ENCODE data around the gene HTR3D. TPM values are rescaled to one million over a fixed set of nuclear protein-coding genes. Genes with fewer than 3 reads are reported as not detected.

Gene HTR3D
- total and polyA plus RNA-seq, 9 of the 15 experiments (the other 6 are each of a cell fraction or from before 2014, with no cell fraction given) = not detected

GRCh38 chr3:184016811-184017671 is 14.5 kb upstream of the HTR3D start:
- Histone ChIP-seq H3K4me1 (replicated peaks in 1 of 2; ENCODE audit: control insufficient read depth in 2 of 2, insufficient read depth in 2 of 2, low read length in 2 of 2) (peaks cover 20 to 25% of the 10 kb centered on the region in 2 experiments; a peak in 4 of 5 replicates), H3K79me2 (ENCODE audit: control insufficient read depth, insufficient read depth, low read length) (peaks cover 52% of the 10 kb centered on the region), H3K9me3 (replicated peaks; ENCODE audit: control insufficient read depth, insufficient read depth, low read depth, low read length) (no peaks in the 10 kb centered on the region), H3K27me3 (ENCODE audit: control insufficient read depth in 2 of 2, insufficient read depth in 2 of 2, low read length in 2 of 2) (no peaks in the 10 kb centered on the region), H3K9me1 (ENCODE audit: control insufficient read depth, insufficient read depth, low read length) (no peaks in the 10 kb centered on the region), H3K4me3 (peak overlapping the region; percentile 89), H4K20me1 (replicated peaks; ENCODE audit: control insufficient read depth, insufficient read depth, low read length) (no peaks in the 10 kb centered on the region), H2AFZ (ENCODE audit: low read depth, low read length) (peak overlapping the region; percentile 96), H3K4me2 (ENCODE audit: insufficient read depth, low read length) (peak overlapping the region; percentile 89), H3K36me3 (ENCODE audit: control insufficient read depth, insufficient read depth, low read length) (peaks cover 22% of the 10 kb centered on the region), H3K27ac (ENCODE audit: extremely low read depth, low read depth, low read length) (peak overlapping the region; percentile 90), H3K9ac (ENCODE audit: insufficient read depth in 1 of 2, low read depth in 2 of 2, low read length in 2 of 2) (peak overlapping the region; percentile 77 to 94)
- under 1% methylated on average over 43 of the region's 57 CpGs for WGBS (ENCODE audit: insufficient coverage, low coverage, missing lambda C conversion rate)
- TSS peak; percentile 41 for BruUV-seq (replicated peaks)
- ChIA-PET CTCF (ENCODE audit: low intra/inter-chr PET ratio) (interaction anchor here (0.7 to 1.5 kb wide), 5 partner anchors 109 to 122 kb away, joined by 3 to 9 read pairs (median 3); no protein-coding TSS in a partner anchor), POLR2A (interaction anchor here (0.6 to 2.7 kb wide), 11 partner anchors 10 to 139 kb away, joined by 3 to 15 read pairs (median 4); partner anchors contain the start of gene EIF2B5)
- DNase-seq (ENCODE audit: extremely low read depth in 1 of 4, low spot score in 3 of 4) = peak; percentile 81 to 84 (median 83)
- peak; percentile 88 for ATAC-seq
- in situ Hi-C loops (cut with MboI) = loop anchor here (10.0 kb wide), 1 partner anchor 228 kb away; the partner anchor contains the start of genes ALG3 and EEF1AKMT4
- intact Hi-C loops (cut with micrococcal nuclease) = loop anchor here (2.0 to 5.0 kb wide), 2 partner anchors 40 to 230 kb away; partner anchors contain the start of genes ALG3 and EEF1AKMT4
- FAIRE-seq = peak; percentile 11
- TF ChIP-seq ELF2 (CRISPR knock-in tag; IDR thresholded peaks at IDR 0.05) (0 out of 2 replicates have a peak, but pooled peaks have one; percentile 40), LEF1 (IDR thresholded peaks at IDR 0.05) (no peak), E2F3 (CRISPR knock-in tag; IDR thresholded peaks at IDR 0.05) (no peak), ZKSCAN1 (IDR thresholded peaks at IDR 0.05; ENCODE audit: low read depth, low read length) (no peak), HDAC2 (IDR thresholded peaks at IDR 0.05) (0 out of 2 replicates have a peak, but pooled peaks have one; percentile 18), ZNF589 (CRISPR knock-in tag; IDR thresholded peaks at IDR 0.05; ENCODE audit: low read depth) (peak; percentile 10; the same call in 1 of the 2 replicates), RBM25 (IDR thresholded peaks at IDR 0.05; ENCODE audit: low read depth, low read length, severe bottlenecking) (peak; percentile 49), SMC3 (conservative IDR thresholded peaks at IDR 0.05; ENCODE audit: insufficient read depth, low read depth, low read length) (peak; percentile 72), DDX20 (tag; IDR thresholded peaks at IDR 0.05; ENCODE audit: low read depth) (no peak), ZNF76 (CRISPR knock-in tag; IDR thresholded peaks at IDR 0.05; ENCODE audit: borderline replicate concordance) (no peak), ZNF124 (CRISPR knock-in tag; IDR thresholded peaks at IDR 0.05) (0 out of 2 replicates have a peak, but pooled peaks have one; percentile 56), ATF1 (CRISPR knock-in tag; IDR thresholded peaks at IDR 0.05) (no peak), ATF1 (tag; IDR thresholded peaks at IDR 0.05) (no peak), NEUROD1 (IDR thresholded peaks at IDR 0.05; ENCODE audit: borderline replicate concordance, low read depth, low read length, partially characterized antibody) (peak; percentile 40), CTCFL (IDR thresholded peaks at IDR 0.05; ENCODE audit: borderline replicate concordance, insufficient read depth, low read depth, low read length, poor library complexity, severe bottlenecking) (peak; percentile 89), ZNF830 (CRISPR knock-in tag; IDR thresholded peaks at IDR 0.05) (0 out of 2 replicates have a peak, but pooled peaks have one; percentile 35), TARDBP (IDR thresholded peaks at IDR 0.05) (peak; percentile 90)
- TF ChIP-seq, protein P1, sequence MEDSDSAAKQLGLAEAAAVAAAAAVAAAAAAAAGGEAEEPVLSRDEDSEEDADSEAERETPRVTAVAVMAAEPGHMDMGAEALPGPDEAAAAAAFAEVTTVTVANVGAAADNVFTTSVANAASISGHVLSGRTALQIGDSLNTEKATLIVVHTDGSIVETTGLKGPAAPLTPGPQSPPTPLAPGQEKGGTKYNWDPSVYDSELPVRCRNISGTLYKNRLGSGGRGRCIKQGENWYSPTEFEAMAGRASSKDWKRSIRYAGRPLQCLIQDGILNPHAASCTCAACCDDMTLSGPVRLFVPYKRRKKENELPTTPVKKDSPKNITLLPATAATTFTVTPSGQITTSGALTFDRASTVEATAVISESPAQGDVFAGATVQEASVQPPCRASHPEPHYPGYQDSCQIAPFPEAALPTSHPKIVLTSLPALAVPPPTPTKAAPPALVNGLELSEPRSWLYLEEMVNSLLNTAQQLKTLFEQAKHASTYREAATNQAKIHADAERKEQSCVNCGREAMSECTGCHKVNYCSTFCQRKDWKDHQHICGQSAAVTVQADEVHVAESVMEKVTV (CRISPR knock-in tag; IDR thresholded peaks at IDR 0.05) = peak; percentile 68
